Activated naive CD8-positive, alpha-beta T cell treated with anti-CD3 and anti-CD28 coated beads for 36 hours (primary cell): Measurements from ENCODE around the gene GID8. TPM values are rescaled to one million over a fixed set of nuclear protein-coding genes. Genes with fewer than 3 reads are reported as not detected.
"Not testable (repeated sequence)": the region's sequence is repeated elsewhere in the genome, so short reads cannot be mapped to it uniquely, and the experiment has no call there.

Experiments used
- DNase-seq: peaks from one replicate; pipeline ENCODE4 v3.0.0; 2021
- H3K27ac Mint-ChIP-seq: one replicate; pipeline ENCODE4 v1.8.0; 2022; ENCODE audit warnings: mild to moderate bottlenecking, moderate library complexity, mixed read lengths
- H3K27me3 Mint-ChIP-seq: one replicate; pipeline ENCODE4 v1.8.0; 2022; ENCODE audit warnings: mild to moderate bottlenecking, mixed read lengths
- H3K36me3 Mint-ChIP-seq: one replicate; pipeline ENCODE4 v1.8.0; 2021; ENCODE audit warnings: mild to moderate bottlenecking, mixed read lengths
- H3K4me1 Mint-ChIP-seq: one replicate; pipeline ENCODE4 v1.8.0; 2021; ENCODE audit warnings: mixed read lengths
- H3K4me3 Mint-ChIP-seq: one replicate; pipeline ENCODE4 v1.8.0; 2022; ENCODE audit warnings: mild to moderate bottlenecking, moderate library complexity, mixed read lengths
- H3K9me3 Mint-ChIP-seq: one replicate; pipeline ENCODE4 v1.8.0; 2022; ENCODE audit warnings: mixed read lengths
- total RNA-seq, 2 experiments: library from RNA; stranded (reverse); gene quantifications; one replicate each; pipeline ENCODE4 v1.2.3, GENCODE V29; 2021

Gene GID8
- total RNA-seq, 2 experiments from 2014 or later, result 47.6 to 48.5 TPM

- Mint-ChIP-seq H3K36me3 (peaks cover 38% of the 10 kb centered on the region), H3K27ac (peak overlapping the region; percentile 20), H3K9me3 (no peaks in the 10 kb centered on the region), H3K4me1 (peaks cover 34% of the 10 kb centered on the region), H3K4me3 (no peak overlapping the region), H3K27me3 (no peaks in the 10 kb centered on the region)
- DNase-seq, result no peak
Observed at GRCh38 chr20:62910777-62911497, 27.0 kb upstream of the GID8 start.

DNA sequence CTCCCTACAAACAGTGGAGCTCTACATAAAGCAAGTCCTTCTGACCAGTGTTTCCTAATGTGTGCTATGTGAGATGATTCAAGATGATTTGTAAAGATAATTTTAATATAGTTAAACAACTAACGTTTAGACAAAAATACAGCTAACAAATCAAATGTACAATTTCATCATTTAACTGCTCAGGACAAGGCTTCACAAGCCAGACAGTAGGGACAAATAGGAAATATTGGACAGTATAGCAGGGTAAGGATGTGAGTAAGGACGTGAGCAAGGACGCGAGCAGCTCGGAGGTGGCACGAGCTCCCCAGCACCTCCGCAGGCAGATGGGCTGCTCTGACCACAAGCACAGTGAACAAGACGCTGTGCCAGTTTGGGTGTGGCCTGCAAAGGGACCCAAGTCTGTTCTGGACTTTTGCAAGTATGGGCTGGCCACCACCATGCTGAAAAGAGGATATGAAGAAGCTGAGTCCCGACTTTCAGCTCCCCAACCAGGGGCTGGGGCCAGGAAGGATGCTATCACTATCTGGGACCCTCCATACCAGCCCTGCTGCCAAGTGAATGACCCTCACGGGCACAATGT lies 26.2 kb upstream of the GID8 start:
- no peak for DNase-seq
- Mint-ChIP-seq H3K9me3 (no peaks in the 10 kb centered on the region), H3K27me3 (no peaks in the 10 kb centered on the region), H3K36me3 (peaks cover 35% of the 10 kb centered on the region), H3K4me1 (peaks cover 42% of the 10 kb centered on the region), H3K27ac (no peak overlapping the region), H3K4me3 (no peak overlapping the region)

DNA sequence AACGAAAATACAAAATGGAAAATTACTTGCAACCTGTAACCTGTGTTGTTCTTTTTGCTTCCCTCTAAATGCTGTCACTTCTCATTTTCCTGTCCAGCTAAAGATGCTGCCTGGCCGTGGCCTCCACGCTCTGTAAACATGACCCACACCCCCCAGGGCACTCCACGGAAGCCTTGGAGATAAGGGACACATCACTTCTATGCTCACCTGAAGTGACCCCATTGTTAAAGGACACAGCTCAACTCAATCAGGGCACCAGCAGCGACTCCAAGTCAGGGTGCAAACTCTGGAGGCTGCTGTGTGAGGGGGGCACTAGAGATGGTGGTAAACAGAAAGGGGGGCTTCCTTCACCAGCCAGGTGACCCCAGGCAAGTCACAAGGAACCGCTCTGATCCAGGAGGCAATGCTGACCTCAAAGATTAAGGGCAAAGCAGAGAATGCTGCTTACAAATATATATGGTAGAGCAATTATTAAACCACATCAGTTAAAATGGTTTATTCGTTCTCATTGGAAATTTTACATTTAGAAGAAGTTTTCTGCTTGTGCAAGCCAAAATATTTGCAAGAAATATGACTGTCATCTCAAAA lies 24.8 kb upstream of the GID8 start:
- H3K27ac Mint-ChIP-seq, result no peak overlapping the region
- no peaks in the 10 kb centered on the region for H3K9me3 Mint-ChIP-seq
- no peak overlapping the region for H3K4me3 Mint-ChIP-seq
- H3K4me1 Mint-ChIP-seq, result peaks cover 51% of the 10 kb centered on the region
- H3K36me3 Mint-ChIP-seq, result peaks cover 33% of the 10 kb centered on the region
- no peaks in the 10 kb centered on the region for H3K27me3 Mint-ChIP-seq
- no peak for DNase-seq

- H3K27me3 Mint-ChIP-seq, result no peaks in the 10 kb centered on the region
- DNase-seq, result no peak
- H3K4me3 Mint-ChIP-seq, result peak overlapping the region; percentile 18
- H3K9me3 Mint-ChIP-seq, result no peaks in the 10 kb centered on the region
- peaks cover 59% of the 10 kb centered on the region for H3K4me1 Mint-ChIP-seq
- peak overlapping the region; percentile 12 for H3K27ac Mint-ChIP-seq
- peaks cover 30% of the 10 kb centered on the region for H3K36me3 Mint-ChIP-seq
Observed at GRCh38 chr20:62914436-62914835, 23.5 kb upstream of the GID8 start.

GRCh38 chr20:62914970-62915457 lies 22.9 kb upstream of the GID8 start:
- Mint-ChIP-seq H3K4me3 (peak overlapping the region; percentile 30), H3K27ac (peak overlapping the region; percentile 71), H3K27me3 (no peaks in the 10 kb centered on the region), H3K4me1 (peaks cover 65% of the 10 kb centered on the region), H3K9me3 (no peaks in the 10 kb centered on the region), H3K36me3 (peaks cover 29% of the 10 kb centered on the region)
- peak; percentile 40 for DNase-seq

- Mint-ChIP-seq H3K27ac (peak overlapping the region; percentile 90), H3K36me3 (peaks cover 25% of the 10 kb centered on the region), H3K9me3 (no peaks in the 10 kb centered on the region), H3K4me3 (peak overlapping the region; percentile 61), H3K27me3 (no peaks in the 10 kb centered on the region), H3K4me1 (peaks cover 73% of the 10 kb centered on the region)
- no peak for DNase-seq
Observed at GRCh38 chr20:62916703-62917476, 21.1 kb upstream of the GID8 start.

DNA sequence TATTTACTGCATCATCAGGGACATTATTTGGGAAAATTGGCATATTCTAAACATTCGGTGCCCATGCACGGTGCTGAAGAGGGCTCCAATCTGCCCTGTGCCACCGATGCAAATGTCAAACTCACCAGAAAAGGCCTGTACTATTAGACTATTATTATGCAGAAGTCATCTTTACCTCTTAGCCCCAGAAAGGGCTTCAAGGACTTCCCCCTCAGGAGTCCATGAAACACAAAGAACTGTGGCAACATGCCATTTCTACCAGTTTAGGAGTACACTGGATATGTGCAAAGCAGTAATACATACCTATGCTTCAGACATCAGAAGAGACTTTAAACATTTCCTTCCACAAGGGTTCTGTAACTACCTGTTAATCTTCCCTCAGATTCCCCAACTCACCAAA lies 20.2 kb upstream of the GID8 start:
- peaks cover 81% of the 10 kb centered on the region for H3K4me1 Mint-ChIP-seq
- peak overlapping the region; percentile 61 for H3K4me3 Mint-ChIP-seq
- H3K27ac Mint-ChIP-seq, result peak overlapping the region; percentile 90
- no peaks in the 10 kb centered on the region for H3K27me3 Mint-ChIP-seq
- no peaks in the 10 kb centered on the region for H3K9me3 Mint-ChIP-seq
- no peak for DNase-seq
- peaks cover 27% of the 10 kb centered on the region for H3K36me3 Mint-ChIP-seq

DNA sequence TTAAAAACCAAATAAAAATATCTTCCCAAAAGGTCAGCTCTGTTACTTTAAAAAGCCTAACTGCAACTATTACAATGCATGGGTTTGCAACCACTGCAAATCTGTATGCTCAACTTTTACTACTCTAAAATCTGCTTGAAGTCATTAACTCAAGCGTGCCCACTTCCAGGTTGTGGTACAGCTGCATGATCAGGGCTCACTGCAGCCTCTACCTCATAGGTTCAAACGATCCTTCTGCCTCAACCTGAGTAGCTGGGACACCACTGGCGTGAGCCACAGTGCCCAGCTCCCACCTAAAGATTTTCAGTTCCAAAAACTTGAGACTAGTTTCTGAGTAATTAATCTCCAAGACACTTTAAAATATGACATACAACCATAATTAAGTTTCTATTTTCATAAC lies 19.8 kb upstream of the GID8 start:
- peak; percentile 67 for DNase-seq
- Mint-ChIP-seq H3K9me3 (no peaks in the 10 kb centered on the region), H3K27me3 (no peaks in the 10 kb centered on the region), H3K4me3 (peak overlapping the region; percentile 61), H3K36me3 (peaks cover 25% of the 10 kb centered on the region), H3K27ac (peak overlapping the region; percentile 90), H3K4me1 (peaks cover 81% of the 10 kb centered on the region)

GRCh38 chr20:62918831-62919230 lies 19.1 kb upstream of the GID8 start:
- H3K9me3 Mint-ChIP-seq, result no peaks in the 10 kb centered on the region

GRCh38 chr20:62920039-62920645 lies 17.8 kb upstream of the GID8 start:
- peak overlapping the region; percentile 90 for H3K27ac Mint-ChIP-seq
- H3K36me3 Mint-ChIP-seq, result peaks cover 27% of the 10 kb centered on the region
- peak overlapping the region; percentile 61 for H3K4me3 Mint-ChIP-seq
- H3K9me3 Mint-ChIP-seq, result no peaks in the 10 kb centered on the region
- DNase-seq, result no peak
- no peaks in the 10 kb centered on the region for H3K27me3 Mint-ChIP-seq
- peaks cover 88% of the 10 kb centered on the region for H3K4me1 Mint-ChIP-seq

More at GRCh38 chr20:62918831-62919230, 19.1 kb upstream of the GID8 start:
- Mint-ChIP-seq H3K27ac (peak overlapping the region; percentile 90), H3K27me3 (no peaks in the 10 kb centered on the region), H3K36me3 (peaks cover 23% of the 10 kb centered on the region), H3K4me1 (peaks cover 85% of the 10 kb centered on the region), H3K4me3 (peak overlapping the region; percentile 61)
- peak; percentile 72 for DNase-seq

- peak; percentile 82 for DNase-seq
- peaks cover 32% of the 10 kb centered on the region for H3K36me3 Mint-ChIP-seq
- peaks cover 77% of the 10 kb centered on the region for H3K4me1 Mint-ChIP-seq
- no peaks in the 10 kb centered on the region for H3K27me3 Mint-ChIP-seq
- peak overlapping the region; percentile 91 for H3K27ac Mint-ChIP-seq
- H3K4me3 Mint-ChIP-seq, result peak overlapping the region; percentile 68
- H3K9me3 Mint-ChIP-seq, result no peaks in the 10 kb centered on the region
Observed at GRCh38 chr20:62921119-62921687, 16.7 kb upstream of the GID8 start.

DNA sequence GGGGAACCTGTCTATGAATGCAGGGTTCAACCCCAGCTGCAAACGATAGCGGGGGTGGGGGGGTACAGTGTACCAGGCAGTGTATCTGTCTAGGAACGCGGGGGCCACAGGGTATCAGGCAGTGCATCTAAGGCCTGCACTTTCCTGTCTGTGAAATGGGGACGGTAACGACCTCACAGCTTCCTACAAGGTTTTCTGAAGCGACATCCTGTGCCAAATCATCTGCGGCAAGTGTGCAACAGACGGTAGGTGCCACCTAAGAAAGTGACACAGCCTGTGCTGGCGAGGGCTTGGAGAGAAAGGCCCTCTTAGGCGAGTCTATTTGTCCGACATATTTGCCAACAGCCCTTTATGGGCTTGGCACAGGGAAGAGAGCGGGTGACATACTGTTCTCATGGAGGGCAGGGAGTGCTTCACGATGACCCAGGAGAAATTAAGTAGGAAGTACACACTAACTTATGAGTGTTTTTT lies 15.5 kb upstream of the GID8 start:
- Mint-ChIP-seq H3K9me3 (no peaks in the 10 kb centered on the region), H3K27me3 (no peaks in the 10 kb centered on the region), H3K27ac (peak overlapping the region; percentile 84), H3K4me1 (peaks cover 74% of the 10 kb centered on the region), H3K4me3 (peak overlapping the region; percentile 58), H3K36me3 (peaks cover 24% of the 10 kb centered on the region)
- no peak for DNase-seq

GRCh38 chr20:62923059-62923668 lies 14.8 kb upstream of the GID8 start:
- H3K4me3 Mint-ChIP-seq, result peak overlapping the region; percentile 47
- not testable (repeated sequence) for H3K27me3 Mint-ChIP-seq, H3K9me3 Mint-ChIP-seq, DNase-seq
- H3K36me3 Mint-ChIP-seq, result peaks cover 27% of the 10 kb centered on the region
- H3K4me1 Mint-ChIP-seq, result peaks cover 73% of the 10 kb centered on the region
- peak overlapping the region; percentile 84 for H3K27ac Mint-ChIP-seq
